Thyroid gland (tissue), 4 donors: Measurements from ENCODE around the gene FAM241A. TPM values are rescaled to one million over a fixed set of nuclear protein-coding genes. Genes with fewer than 3 reads are reported as not detected.

Source experiments
- DNase-seq, 2 donors: peaks; one replicate each; pipeline ENCODE4 v3.0.0-alpha.2; 2019
- H3K27ac ChIP-seq, 3 donors: fragments of 200-600 bp; sonication (generic); 1 replicate in 2 of 3; 2 replicates in 1 of 3; pipeline ENCODE4 v1.5.1; 2016 to 2019; ENCODE audit warnings: mild to moderate bottlenecking in 1 of 3, moderate library complexity in 1 of 3
- H3K27me3 ChIP-seq: fragments of 200-600 bp; sonication (generic); one replicate; pipeline ENCODE4 v1.5.1; 2019
- H3K36me3 ChIP-seq, 2 donors: fragments of 200-600 bp; sonication (generic); one replicate each; pipeline ENCODE4 v1.5.1; 2016 to 2019
- H3K4me1 ChIP-seq, 2 donors: fragments of 200-600 bp; sonication (generic); one replicate each; pipeline ENCODE4 v1.5.1; 2017 to 2019
- H3K4me3 ChIP-seq, 3 donors: fragments of 200-600 bp; sonication (generic); replicated peaks in 1 of 3; 1 replicate in 2 of 3; 2 replicates in 1 of 3; pipeline ENCODE4 v1.5.1; 2016; ENCODE audit warnings: mild to moderate bottlenecking in 1 of 3
- H3K9me3 ChIP-seq: fragments of 200-600 bp; sonication (generic); one replicate; pipeline ENCODE4 v1.5.1; 2017
- POLR2A ChIP-seq, 2 donors: fragments of 450-650 bp; IDR thresholded peaks; one replicate each; pipeline ENCODE4 v1.6.1; 2017; ENCODE audit warnings: antibody characterized with exemption in 2 of 2, mild to moderate bottlenecking in 2 of 2, moderate library complexity in 1 of 2
- WGBS, 2 donors: methylation state at CpG; one replicate each; pipeline ENCODE4 v1.1.5; 2017; 5-methylcytosine and 5-hydroxymethylcytosine counted together
- intact Hi-C: fragments of 100-400 bp; cut with DNase I; formaldehyde crosslinking; loops from one replicate; pipeline ENCODE4 v1.15.1; 2023
- total RNA-seq, 4 donors: library from RNA; depleted of rRNA; stranded (reverse); fragments of >200 nt; gene quantifications; one replicate each; pipeline ENCODE4 v1.2.3, GENCODE V29; 2016
- TF ChIP-seq, protein P1 (sequence below), 6 experiments: fragments of 200-600 bp in 3 of 6; fragments of 450-650 bp in 3 of 6; sonication (generic) in 3 of 6; IDR thresholded peaks; one replicate each; pipeline ENCODE4 v1.5.1; 2016 to 2019; ENCODE audit warnings: antibody characterized with exemption in 6 of 6, mild to moderate bottlenecking in 2 of 6, inconsistent platforms in 1 of 6, moderate library complexity in 1 of 6

FAM241A gene
- total RNA-seq, 4 donors from 2014 or later: 3.4 to 9.9 (median 5.8) TPM

DNA sequence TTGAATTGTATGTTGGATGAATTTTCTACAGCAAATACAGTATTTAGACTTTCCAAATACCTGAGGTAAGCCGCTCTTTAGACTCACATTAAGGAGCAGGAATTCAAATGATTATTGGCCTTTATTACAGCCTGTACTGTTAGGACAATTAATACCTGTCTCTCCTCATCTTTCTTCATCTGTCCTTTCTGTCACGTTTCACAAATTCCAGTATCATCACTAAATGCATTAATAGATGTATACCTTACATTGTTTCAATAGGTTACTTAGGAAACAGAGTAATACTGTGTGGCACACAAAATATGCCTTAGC, 1.2 kb downstream of the FAM241A start:
- Histone ChIP-seq H3K4me1 (peaks cover 0 to 7% of the 10 kb centered on the region in 2 donors), H3K27me3 (no peaks in the 10 kb centered on the region), H3K36me3 (no peaks in the 10 kb centered on the region), H3K4me3 (peak overlapping the region in 2 of 3 donors; percentile 43 to 81), H3K9me3 (no peaks in the 10 kb centered on the region), H3K27ac (peak overlapping the region in 2 of 3 donors; percentile 87 to 89)
- no peak for DNase-seq
- 43 to 50% methylated on average over 2 of the region's 2 CpGs for WGBS, 2 donors
- no peak for TF ChIP-seq POLR2A (IDR thresholded peaks at IDR 0.05)
- TF ChIP-seq, protein P1, sequence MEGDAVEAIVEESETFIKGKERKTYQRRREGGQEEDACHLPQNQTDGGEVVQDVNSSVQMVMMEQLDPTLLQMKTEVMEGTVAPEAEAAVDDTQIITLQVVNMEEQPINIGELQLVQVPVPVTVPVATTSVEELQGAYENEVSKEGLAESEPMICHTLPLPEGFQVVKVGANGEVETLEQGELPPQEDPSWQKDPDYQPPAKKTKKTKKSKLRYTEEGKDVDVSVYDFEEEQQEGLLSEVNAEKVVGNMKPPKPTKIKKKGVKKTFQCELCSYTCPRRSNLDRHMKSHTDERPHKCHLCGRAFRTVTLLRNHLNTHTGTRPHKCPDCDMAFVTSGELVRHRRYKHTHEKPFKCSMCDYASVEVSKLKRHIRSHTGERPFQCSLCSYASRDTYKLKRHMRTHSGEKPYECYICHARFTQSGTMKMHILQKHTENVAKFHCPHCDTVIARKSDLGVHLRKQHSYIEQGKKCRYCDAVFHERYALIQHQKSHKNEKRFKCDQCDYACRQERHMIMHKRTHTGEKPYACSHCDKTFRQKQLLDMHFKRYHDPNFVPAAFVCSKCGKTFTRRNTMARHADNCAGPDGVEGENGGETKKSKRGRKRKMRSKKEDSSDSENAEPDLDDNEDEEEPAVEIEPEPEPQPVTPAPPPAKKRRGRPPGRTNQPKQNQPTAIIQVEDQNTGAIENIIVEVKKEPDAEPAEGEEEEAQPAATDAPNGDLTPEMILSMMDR (IDR thresholded peaks at IDR 0.05): no peak
- intact Hi-C loops: no loop called here

DNA sequence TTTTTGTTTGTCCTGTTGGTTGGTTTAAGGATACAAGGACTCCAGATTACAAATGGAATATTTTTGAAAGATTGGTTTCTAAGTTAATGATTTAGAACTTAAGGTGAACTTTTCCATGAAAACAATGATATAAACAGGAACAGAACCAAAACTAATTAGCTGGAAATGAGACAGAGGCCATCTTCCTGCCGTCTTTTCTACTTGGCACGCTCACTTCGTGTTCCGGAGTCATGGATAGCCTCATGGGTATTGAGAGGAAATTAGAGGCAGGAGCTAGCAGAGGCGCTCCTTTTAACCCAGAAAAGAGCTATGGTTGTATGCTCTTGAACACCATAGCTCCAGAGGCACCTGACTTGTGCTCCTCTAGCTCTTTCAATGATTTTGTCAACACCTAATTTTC, 2.4 kb downstream of the FAM241A start:
- WGBS, 2 donors: 61 to 74% methylated on average over 5 of the region's 5 CpGs
- H3K4me3 ChIP-seq: no peak overlapping the region
- H3K36me3 ChIP-seq: no peaks in the 10 kb centered on the region
- H3K4me1 ChIP-seq: peaks cover 0 to 7% of the 10 kb centered on the region in 2 donors
- H3K27ac ChIP-seq: no peak overlapping the region
- no peaks in the 10 kb centered on the region for H3K27me3 ChIP-seq
- DNase-seq: no peak
- intact Hi-C loops: no loop called here
- no peaks in the 10 kb centered on the region for H3K9me3 ChIP-seq
- no peak for TF ChIP-seq POLR2A (IDR thresholded peaks at IDR 0.05)
- TF ChIP-seq, protein P1 (IDR thresholded peaks at IDR 0.05): no peak

DNA sequence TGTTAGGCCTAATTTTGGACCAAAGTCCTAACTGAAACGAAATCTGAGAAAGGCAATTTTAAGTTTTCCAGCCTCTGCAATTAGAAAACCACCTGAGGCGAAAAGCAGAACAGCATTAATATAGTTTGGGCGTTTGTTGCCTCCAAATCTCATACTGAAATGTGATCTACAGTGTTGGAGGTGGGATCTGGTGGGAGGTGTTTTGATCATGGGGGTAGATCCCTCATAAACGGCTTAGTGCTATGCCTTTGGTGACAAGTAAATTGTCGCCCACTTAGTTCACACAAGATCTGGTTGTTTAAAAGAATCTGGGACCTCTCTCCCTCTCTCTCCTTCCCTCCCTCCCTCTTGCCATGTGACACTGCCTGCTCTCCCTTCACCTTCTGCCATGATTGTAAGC, 5.7 kb downstream of the FAM241A start:
- no peaks in the 10 kb centered on the region for H3K27me3 ChIP-seq
- H3K36me3 ChIP-seq: no peaks in the 10 kb centered on the region
- H3K9me3 ChIP-seq: no peaks in the 10 kb centered on the region
- H3K4me1 ChIP-seq: peaks cover 0 to 7% of the 10 kb centered on the region in 2 donors
- DNase-seq: no peak
- H3K27ac ChIP-seq: no peak overlapping the region
- 86 to 89% methylated on average over 5 of the region's 5 CpGs for WGBS, 2 donors
- intact Hi-C loops: no loop called here
- no peak overlapping the region for H3K4me3 ChIP-seq
- TF ChIP-seq POLR2A (IDR thresholded peaks at IDR 0.05): no peak
- TF ChIP-seq, protein P1 (IDR thresholded peaks at IDR 0.05): no peak

DNA sequence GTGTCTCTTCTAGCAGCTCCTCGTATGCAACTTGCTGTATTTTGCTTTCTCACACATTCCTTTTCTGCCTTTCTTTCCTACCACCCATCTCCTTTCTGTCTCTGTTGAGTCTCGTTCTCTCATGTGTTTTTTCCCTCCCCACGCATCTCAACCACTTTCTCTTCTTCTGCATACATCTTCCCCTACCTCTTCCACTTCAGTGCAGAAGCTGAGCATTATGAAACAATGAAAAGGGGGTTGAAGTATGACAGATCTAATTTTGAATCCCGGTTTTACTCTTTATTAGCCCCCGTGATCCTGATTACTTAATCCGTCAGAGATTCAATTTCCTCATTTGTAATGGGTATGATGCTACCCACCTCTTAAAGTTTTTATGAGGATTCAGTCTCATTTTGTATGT, 7.3 kb downstream of the FAM241A start:
- Histone ChIP-seq H3K4me3 (no peak overlapping the region), H3K27ac (no peak overlapping the region), H3K9me3 (no peaks in the 10 kb centered on the region), H3K36me3 (no peaks in the 10 kb centered on the region), H3K27me3 (no peaks in the 10 kb centered on the region), H3K4me1 (no peaks in the 10 kb centered on the region)
- no peak for DNase-seq
- TF ChIP-seq, protein P1 (IDR thresholded peaks at IDR 0.05): no peak
- TF ChIP-seq POLR2A (IDR thresholded peaks at IDR 0.05): no peak
- WGBS, 2 donors: 79 to 81% methylated on average over 6 of the region's 6 CpGs
- intact Hi-C loops: no loop called here

DNA sequence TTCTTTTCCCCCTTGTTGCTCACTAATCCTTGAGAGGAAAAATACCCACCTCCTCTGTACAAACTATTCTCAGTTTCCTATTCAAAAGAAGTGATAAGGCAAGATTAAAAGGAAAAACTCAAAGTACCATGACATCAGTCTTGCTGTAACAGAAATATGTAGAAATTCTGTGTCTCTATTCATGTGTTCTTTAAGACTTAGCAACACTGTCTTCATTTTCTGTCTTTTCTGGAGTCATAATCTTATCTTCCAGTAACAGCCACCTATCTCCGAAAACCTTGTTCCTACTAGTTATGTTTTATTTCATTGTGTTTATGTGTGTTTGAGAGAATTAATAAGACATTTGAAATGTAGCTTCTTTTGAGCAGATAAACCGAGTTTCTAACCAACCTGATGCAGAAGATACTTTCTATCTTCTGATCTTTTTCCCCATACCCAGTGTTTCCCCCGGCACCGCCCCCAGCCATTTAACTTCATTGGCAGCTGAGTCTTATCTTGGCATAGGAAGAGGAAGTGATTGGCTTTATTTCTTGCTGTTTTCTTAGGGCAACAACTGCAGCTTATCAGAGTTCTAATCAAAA, 8.0 kb downstream of the FAM241A start:
- TF ChIP-seq, protein P1 (IDR thresholded peaks at IDR 0.05): no peak
- no peak for TF ChIP-seq POLR2A (IDR thresholded peaks at IDR 0.05)
- no peak for DNase-seq
- WGBS, 2 donors: 71 to 82% methylated on average over 4 of the region's 4 CpGs
- Histone ChIP-seq H3K4me1 (no peaks in the 10 kb centered on the region), H3K36me3 (no peaks in the 10 kb centered on the region), H3K27ac (no peak overlapping the region), H3K27me3 (no peaks in the 10 kb centered on the region), H3K4me3 (no peak overlapping the region), H3K9me3 (no peaks in the 10 kb centered on the region)
- intact Hi-C loops: no loop called here
